Measurements from ENCODE around the gene ZNF484.
A peak's percentile ranks its signal among the peaks of the same experiment; 100 is the strongest.
"Not testable (repeated sequence)": the region's sequence is repeated elsewhere in the genome, so short reads cannot be mapped to it uniquely, and the experiment has no call there.

Gene ZNF484

GRCh38 chr9:92860867-92861266 is 17.0 kb downstream of the ZNF484 start:
- no peak for DNase-seq

- no peak for DNase-seq
Measured at GRCh38 chr9:92857236-92857635, 20.6 kb downstream of the ZNF484 start.

- no peak for DNase-seq
Measured at GRCh38 chr9:92853716-92854115, 24.1 kb downstream of the ZNF484 start.

GRCh38 chr9:92850898-92851297 is 26.9 kb downstream of the ZNF484 start:
- DNase-seq = no peak

GRCh38 chr9:92848740-92849139 is 29.1 kb downstream of the ZNF484 start:
- DNase-seq = not testable (repeated sequence)

GRCh38 chr9:92846662-92847145 is 31.1 kb downstream of the ZNF484 start:
- DNase-seq = no peak

- not testable (repeated sequence) for DNase-seq
Measured at GRCh38 chr9:92838411-92838810, 39.4 kb downstream of the ZNF484 start.

- no peak for DNase-seq
Measured at GRCh38 chr9:92837191-92837590, 40.6 kb downstream of the ZNF484 start.

- DNase-seq = no peak
Measured at GRCh38 chr9:92829420-92829819, 48.4 kb downstream of the ZNF484 start.

GRCh38 chr9:92825065-92825464 is 52.8 kb downstream of the ZNF484 start:
- DNase-seq = not testable (repeated sequence)

GRCh38 chr9:92820964-92821363 is 56.9 kb downstream of the ZNF484 start:
- no peak for DNase-seq

GRCh38 chr9:92819898-92820297 is 57.9 kb downstream of the ZNF484 start:
- not testable (repeated sequence) for DNase-seq

- DNase-seq = not testable (repeated sequence)
Measured at GRCh38 chr9:92809629-92810326, 68.1 kb downstream of the ZNF484 start.

- DNase-seq = peak; percentile 72
Measured at GRCh38 chr9:92808726-92809451, 68.9 kb downstream of the ZNF484 start.

- no peak for DNase-seq
Measured at GRCh38 chr9:92807757-92808725, 69.8 kb downstream of the ZNF484 start.

- DNase-seq = no peak
Measured at GRCh38 chr9:92807031-92807756, 70.6 kb downstream of the ZNF484 start.

- DNase-seq = peak; percentile 9
Measured at GRCh38 chr9:92804727-92805126, 73.1 kb downstream of the ZNF484 start.

- no peak for DNase-seq
Measured at GRCh38 chr9:92798358-92798757, 79.5 kb downstream of the ZNF484 start.

GRCh38 chr9:92796337-92796804 is 81.5 kb downstream of the ZNF484 start:
- DNase-seq = not testable (repeated sequence)

GRCh38 chr9:92795598-92796336 is 82.1 kb downstream of the ZNF484 start:
- DNase-seq = no peak

All from fibroblast of skin of back (primary cell).